A549 treated with dexamethasone at 1 μM for 4 hours (cell line): ENCODE measurements around the gene PROP1. TPM values are rescaled to one million over a fixed set of nuclear protein-coding genes. Genes with fewer than 3 reads are reported as not detected.

ENCODE experiments used
- total RNA-seq: library from RNA; stranded (reverse); fragments of 200-300 nt; extraction: Qiagen RNA extraction; gene quantifications from 5 replicates; pipeline ENCODE4 v1.2.3, GENCODE V29; 2022

The PROP1 gene
- 0.07 to 0.19 TPM (median 0.15 TPM) in 5 replicates for total RNA-seq

GRCh38 chr5:177995691-177996595 is at the start of gene PROP1:
Gene PROP1 (minus strand): TSS chr5:177996242. CDS start chr5:177995933, 309 bp downstream.

Other genes starting within 250 kb of the PROP1 start
- gene FAM153A, start 213.3 kb downstream of the PROP1 start, total RNA-seq: 0.34 TPM in 1 of 5 replicates, not detected in the others
- 0.74 to 0.95 TPM (median 0.87 TPM) in 5 replicates for gene N4BP3, start 117.3 kb upstream of the PROP1 start, total RNA-seq
- gene RMND5B, start 134.8 kb upstream of the PROP1 start, total RNA-seq: 20.6 to 29.3 TPM (median 27.9 TPM) in 5 replicates
- 379 to 479 TPM (median 405 TPM) in 5 replicates for gene NHP2, start 157.6 kb upstream of the PROP1 start, total RNA-seq
- not detected in 5 replicates for gene GMCL2, start 191.1 kb upstream of the PROP1 start, total RNA-seq
- 298 to 378 TPM (median 307 TPM) in 5 replicates for gene HNRNPAB, start 208.3 kb upstream of the PROP1 start, total RNA-seq
- 5.7 to 9.4 TPM (median 8.2 TPM) in 5 replicates for gene PHYKPL, start 236.6 kb upstream of the PROP1 start, total RNA-seq